TTC549 (cell line): ENCODE results near the gene HIPK4.
A peak's percentile ranks its signal among the peaks of the same experiment; 100 is the strongest.
"Not testable (repeated sequence)": the region's sequence is repeated elsewhere in the genome, so short reads cannot be mapped to it uniquely, and the experiment has no call there.

ENCODE experiments used
- FAIRE-seq: peaks from 2 replicates; lab custom pipeline; 2012; peaks lifted over from hg19 to GRCh38; lab: Jason Lieb, UNC

HIPK4 gene

GRCh38 chr19:40416918-40417642 lies 27.1 kb upstream of the HIPK4 start:
- FAIRE-seq, result peak; percentile 63

GRCh38 chr19:40415768-40416167 lies 25.8 kb upstream of the HIPK4 start:
- no peak for FAIRE-seq

- FAIRE-seq, result no peak
Observed at GRCh38 chr19:40414542-40415535, 24.9 kb upstream of the HIPK4 start.

GRCh38 chr19:40413291-40413845 lies 23.4 kb upstream of the HIPK4 start, which contains the start of gene PRX:
PRX (minus strand) TSS chr19:40413378; CDS start chr19:40407932, 5,446 bp downstream.
- FAIRE-seq, result no peak

- FAIRE-seq, result no peak
Observed at GRCh38 chr19:40412866-40413265, 22.9 kb upstream of the HIPK4 start.

- no peak for FAIRE-seq
Observed at GRCh38 chr19:40411958-40412499, 22.0 kb upstream of the HIPK4 start.

DNA sequence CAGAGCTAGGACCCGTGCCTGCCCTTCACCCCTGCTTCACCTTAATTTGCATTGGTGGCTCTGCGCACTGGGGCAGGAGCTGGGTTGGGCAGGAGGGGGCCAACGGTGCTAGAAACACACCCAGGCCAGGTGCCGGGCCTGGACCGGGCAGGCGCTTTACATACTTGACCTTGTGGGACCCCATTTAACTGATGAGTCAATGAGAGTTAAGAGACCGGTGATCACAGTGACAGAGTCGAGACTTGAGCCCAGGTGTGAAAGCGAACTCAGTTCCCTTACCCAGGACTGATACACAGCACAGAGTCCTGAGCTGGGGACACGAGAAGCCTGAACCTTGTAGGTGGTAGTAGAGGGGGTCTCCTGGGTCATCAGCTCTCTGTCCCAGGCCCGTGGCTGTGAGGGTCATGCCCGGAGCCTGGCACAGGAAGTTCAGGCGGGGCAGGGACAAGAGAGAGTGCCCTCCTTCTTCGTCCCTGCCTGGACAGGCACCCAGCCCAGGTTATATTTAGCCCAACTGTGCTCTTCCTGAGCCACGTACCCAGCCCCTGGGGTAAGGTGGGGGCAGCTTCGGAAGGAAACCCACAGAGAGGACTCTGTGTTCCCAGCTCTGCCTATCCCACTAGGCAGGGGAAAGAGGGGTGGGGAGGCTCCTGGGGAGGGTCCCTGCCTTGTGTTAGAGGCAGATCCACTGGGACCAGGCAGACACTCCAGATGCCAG lies 21.3 kb upstream of the HIPK4 start:
- no peak for FAIRE-seq

- FAIRE-seq, result no peak
Observed at GRCh38 chr19:40410030-40410389, 20.0 kb upstream of the HIPK4 start.

GRCh38 chr19:40408598-40408925 lies 18.6 kb upstream of the HIPK4 start:
- FAIRE-seq, result not testable (repeated sequence)

DNA sequence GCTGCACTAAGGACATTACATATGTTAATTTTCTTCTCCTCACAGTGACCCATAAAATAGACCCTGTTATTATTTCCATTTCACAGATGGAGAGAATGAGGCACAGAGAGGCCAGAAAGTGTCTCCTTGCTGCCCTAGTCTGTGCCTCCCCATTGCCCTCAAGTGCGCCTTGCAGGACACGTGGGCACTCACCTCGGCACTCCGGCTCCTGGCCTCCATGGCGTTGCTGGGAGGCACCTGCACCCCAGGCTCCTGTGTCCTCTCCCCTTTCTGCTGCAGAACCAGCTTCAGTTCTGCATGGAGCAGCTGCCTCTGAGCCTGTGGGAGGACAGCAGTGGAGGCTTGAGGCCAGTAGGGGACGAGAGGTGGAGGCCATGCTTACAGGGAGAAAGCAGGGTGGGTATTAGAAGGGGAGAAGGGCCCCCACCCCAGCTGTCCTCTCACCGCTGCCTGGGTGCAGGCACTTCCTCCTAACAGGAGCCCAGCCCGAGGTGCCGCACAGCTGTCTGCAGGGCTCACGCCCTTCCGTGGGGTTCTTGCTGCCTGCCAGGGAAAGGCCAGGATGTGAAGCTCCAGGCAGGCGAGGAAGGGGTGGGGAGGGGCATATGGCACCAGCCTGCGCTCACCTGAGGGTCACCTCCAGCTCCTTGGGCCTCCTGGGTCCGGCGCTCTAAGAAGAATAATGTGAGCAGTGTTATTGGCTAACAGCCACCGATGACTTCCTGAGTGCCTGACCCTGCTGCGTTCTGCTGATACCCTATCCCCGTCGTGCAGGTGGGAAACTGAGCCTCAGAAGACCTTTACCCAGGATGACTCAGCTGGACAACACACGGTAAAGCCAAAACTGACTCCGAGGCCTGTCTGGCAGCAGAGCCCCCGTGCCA lies 18.0 kb upstream of the HIPK4 start:
- FAIRE-seq, result no peak

GRCh38 chr19:40403262-40403984 lies 13.4 kb upstream of the HIPK4 start:
- no peak for FAIRE-seq

GRCh38 chr19:40400559-40400958 lies 10.6 kb upstream of the HIPK4 start:
- FAIRE-seq, result no peak

DNA sequence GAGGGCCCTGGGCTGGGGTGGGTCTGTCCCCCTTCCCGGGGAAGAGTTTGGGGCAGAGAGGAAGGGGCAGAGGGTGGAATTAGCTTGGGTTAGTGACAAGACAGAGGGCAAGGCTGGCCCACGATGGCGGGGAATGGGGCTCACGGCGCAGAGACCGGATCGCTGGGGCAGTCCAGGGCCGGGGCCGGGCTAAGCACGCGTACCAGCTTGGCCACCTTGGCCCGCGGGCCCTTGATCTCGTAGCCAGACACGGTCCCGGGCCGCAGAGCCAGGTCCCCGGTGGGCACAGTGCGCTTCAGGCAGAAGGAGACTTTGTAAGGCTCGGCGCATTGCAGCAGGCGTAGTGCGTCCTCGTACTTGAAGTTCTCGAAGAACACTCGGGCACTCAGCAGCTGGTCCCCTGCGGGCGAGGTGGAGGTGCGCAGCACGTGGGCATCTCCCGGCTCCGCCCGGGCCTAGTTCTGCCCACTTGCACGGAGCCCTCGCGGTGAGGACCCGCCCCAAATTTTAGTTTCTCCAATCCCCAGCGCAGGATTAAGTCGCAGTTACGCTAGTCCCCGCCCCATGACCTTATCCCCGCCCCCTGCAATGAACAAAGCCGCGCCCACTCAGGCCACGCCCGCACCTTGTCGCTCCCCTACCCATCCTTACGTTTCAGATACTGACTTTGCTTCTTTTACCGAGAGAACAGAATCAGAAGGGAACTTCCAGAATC lies 8.6 kb upstream of the HIPK4 start:
- FAIRE-seq, result no peak

GRCh38 chr19:40397568-40397906 lies 7.6 kb upstream of the HIPK4 start:
- FAIRE-seq, result no peak

DNA sequence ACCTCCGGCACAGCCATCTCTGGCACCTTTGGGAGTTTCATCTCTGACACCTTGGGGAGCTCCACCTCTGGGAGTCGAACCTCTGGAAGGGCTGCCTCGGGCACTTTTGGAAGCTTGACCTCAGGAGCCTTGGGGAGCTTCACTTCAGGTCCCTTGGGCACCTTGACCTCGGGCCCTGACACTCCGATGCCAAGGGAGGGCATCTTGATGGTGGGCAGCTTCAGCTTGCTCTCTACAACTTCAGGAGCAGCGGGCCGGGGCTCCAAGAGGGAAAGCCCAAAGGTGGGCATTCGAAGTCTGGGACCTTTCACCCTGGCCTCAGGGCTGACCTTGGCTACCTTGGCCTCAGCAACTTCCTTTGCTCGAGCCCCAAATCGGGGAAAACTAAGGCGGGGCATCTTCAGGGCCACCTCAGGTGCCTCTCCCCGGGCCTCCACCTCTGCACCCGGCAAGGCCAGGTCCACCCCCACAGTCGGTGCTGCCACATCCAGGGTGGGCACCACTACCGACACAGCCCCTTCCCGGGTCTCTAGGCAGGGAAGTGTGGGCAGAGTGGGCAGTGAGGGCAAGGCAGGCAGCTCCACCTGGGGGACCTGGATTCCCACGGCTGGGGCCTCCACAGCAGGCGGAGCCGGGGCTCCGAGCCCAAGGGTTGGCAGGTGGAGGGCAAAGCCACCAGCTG lies 7.0 kb upstream of the HIPK4 start:
- no peak for FAIRE-seq

DNA sequence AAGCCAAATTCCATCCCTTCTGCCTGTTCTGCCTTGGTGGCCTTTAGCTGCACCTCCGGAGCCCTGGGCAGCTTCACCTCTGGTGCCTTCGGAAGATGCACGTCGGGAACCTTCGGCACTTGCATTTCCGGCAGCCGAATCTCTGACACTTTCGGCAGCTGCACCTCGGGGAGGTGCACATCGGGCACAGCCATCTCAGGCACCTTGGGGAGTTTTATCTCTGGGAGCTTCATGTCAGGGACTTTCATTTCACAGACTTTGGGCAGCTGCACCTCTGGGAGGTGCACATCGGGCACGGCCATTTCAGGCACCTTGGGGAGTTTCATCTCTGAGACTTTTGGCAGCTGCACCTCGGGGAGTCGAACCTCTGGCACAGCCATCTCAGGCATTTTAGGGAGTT lies 6.0 kb upstream of the HIPK4 start:
- no peak for FAIRE-seq

DNA sequence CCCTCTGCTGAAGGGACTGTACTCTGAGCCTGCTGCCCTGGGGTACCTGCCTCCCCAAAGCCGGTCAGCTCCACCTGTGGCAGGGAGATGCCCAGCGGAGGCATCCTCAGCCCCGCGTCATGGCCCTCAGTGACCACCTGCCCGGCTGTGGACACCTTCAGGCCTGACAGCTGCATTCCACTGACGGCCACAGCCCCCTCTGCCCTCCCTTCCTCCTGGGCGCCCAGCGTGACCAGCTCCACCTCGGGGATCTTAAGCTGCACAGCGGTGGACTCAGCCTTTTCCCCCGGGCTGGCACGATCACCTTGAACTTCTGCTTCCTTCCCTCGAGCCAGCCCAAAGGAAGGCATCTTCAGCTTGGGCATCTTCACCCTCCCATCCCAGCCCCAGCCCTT lies 4.8 kb upstream of the HIPK4 start:
- no peak for FAIRE-seq

GRCh38 chr19:40393894-40394815 lies 4.2 kb upstream of the HIPK4 start:
- no peak for FAIRE-seq
